HG03469 (cell line): ENCODE measurements around the gene RNF220.
"Not testable (repeated sequence)": the region's sequence is repeated elsewhere in the genome, so short reads cannot be mapped to it uniquely, and the experiment has no call there.

Experiments used
- ATAC-seq: cut with Tn5 transposase; IDR thresholded peaks from one replicate; pipeline ENCODE4 v1.9.1; 2021; ENCODE audit warnings: mild to moderate bottlenecking, moderate library complexity, moderate number of reproducible peaks; ENCODE audit not compliant: unreplicated experiment

RNF220 gene

GRCh38 chr1:44695671-44696070 lies 290.6 kb downstream of the RNF220 start:
- ATAC-seq: no peak

GRCh38 chr1:44696101-44696500 lies 291.0 kb downstream of the RNF220 start:
- ATAC-seq: no peak

- no peak for ATAC-seq
Observed at GRCh38 chr1:44696789-44697345, 291.8 kb downstream of the RNF220 start.

GRCh38 chr1:44698138-44698537 lies 293.1 kb downstream of the RNF220 start:
- no peak for ATAC-seq

GRCh38 chr1:44699375-44699774 lies 294.3 kb downstream of the RNF220 start:
- ATAC-seq: not testable (repeated sequence)

- no peak for ATAC-seq
Observed at GRCh38 chr1:44700573-44700972, 295.5 kb downstream of the RNF220 start.

GRCh38 chr1:44701141-44701573 lies 296.1 kb downstream of the RNF220 start:
- no peak for ATAC-seq
